ENCODE data around the gene TFF3.

Gene TFF3

GRCh38 chr21:42276526-42277154, 38.6 kb downstream of the TFF3 start:
- DNase-seq (ENCODE audit: extremely low spot score), result no peak
- TF ChIP-seq ARNT (IDR thresholded peaks at IDR 0.05) (no peak), TARDBP (IDR thresholded peaks at IDR 0.05) (no peak), HDGF (IDR thresholded peaks at IDR 0.05; ENCODE audit: borderline replicate concordance) (no peak), FOXA1 (IDR thresholded peaks at IDR 0.05) (no peak), BHLHE40 (IDR thresholded peaks at IDR 0.05; ENCODE audit: borderline replicate concordance) (no peak), NFRKB (IDR thresholded peaks at IDR 0.05) (no peak), CTBP1 (IDR thresholded peaks at IDR 0.05; ENCODE audit: borderline replicate concordance) (no peak), ELF4 (IDR thresholded peaks at IDR 0.05) (no peak), PKNOX1 (IDR thresholded peaks at IDR 0.05) (no peak), L3MBTL2 (conservative IDR thresholded peaks at IDR 0.05) (no peak), FOXK2 (IDR thresholded peaks at IDR 0.05) (no peak), ZNF384 (IDR thresholded peaks at IDR 0.05) (no peak), FOXM1 (IDR thresholded peaks at IDR 0.05; ENCODE audit: borderline replicate concordance) (no peak)
- ChIA-PET POLR2A (no interaction called here), CTCF (no interaction called here)

- TF ChIP-seq PKNOX1 (IDR thresholded peaks at IDR 0.05), result no peak
- no peak for TF ChIP-seq SUZ12 (IDR thresholded peaks at IDR 0.05)
- TF ChIP-seq ZNF384 (IDR thresholded peaks at IDR 0.05), result no peak
- no peak for TF ChIP-seq LEF1 (IDR thresholded peaks at IDR 0.05; ENCODE audit: borderline replicate concordance)
- no peak for TF ChIP-seq FOXK2 (IDR thresholded peaks at IDR 0.05)
- no peak for TF ChIP-seq ELF4 (IDR thresholded peaks at IDR 0.05)
- TF ChIP-seq FOXA1 (IDR thresholded peaks at IDR 0.05), result no peak
- no peak for TF ChIP-seq TARDBP (IDR thresholded peaks at IDR 0.05)
- TF ChIP-seq HDGF (IDR thresholded peaks at IDR 0.05; ENCODE audit: borderline replicate concordance), result no peak
- no peak for TF ChIP-seq NFRKB (IDR thresholded peaks at IDR 0.05)
- no peak for TF ChIP-seq BHLHE40 (IDR thresholded peaks at IDR 0.05; ENCODE audit: borderline replicate concordance)
- TF ChIP-seq FOXM1 (IDR thresholded peaks at IDR 0.05; ENCODE audit: borderline replicate concordance), result no peak
- no peak for TF ChIP-seq SP1 (IDR thresholded peaks at IDR 0.05)
- TF ChIP-seq L3MBTL2 (conservative IDR thresholded peaks at IDR 0.05), result no peak
- no peak for TF ChIP-seq CTBP1 (IDR thresholded peaks at IDR 0.05; ENCODE audit: borderline replicate concordance)
- TF ChIP-seq ARNT (IDR thresholded peaks at IDR 0.05), result no peak
- ChIA-PET POLR2A (no interaction called here), CTCF (interaction anchor here (1.1 kb wide), 1 partner anchor 17 kb away, joined by 3 read pairs; no protein-coding TSS in a partner anchor)
- DNase-seq (ENCODE audit: extremely low spot score), result no peak
Observed at GRCh38 chr21:42276076-42276475, 39.1 kb downstream of the TFF3 start.

- no peak for DNase-seq (ENCODE audit: extremely low spot score)
- ChIA-PET CTCF (interaction anchor here (1.5 to 1.7 kb wide), 2 partner anchors 14 kb away, joined by 3 to 7 read pairs; no protein-coding TSS in a partner anchor), POLR2A (no interaction called here)
- TF ChIP-seq ARNT (IDR thresholded peaks at IDR 0.05), result no peak
- no peak for TF ChIP-seq SP1 (IDR thresholded peaks at IDR 0.05)
- TF ChIP-seq FOXK2 (IDR thresholded peaks at IDR 0.05), result no peak
- TF ChIP-seq ELF4 (IDR thresholded peaks at IDR 0.05), result no peak
- TF ChIP-seq PKNOX1 (IDR thresholded peaks at IDR 0.05), result no peak
Observed at GRCh38 chr21:42272984-42273600, 42.1 kb downstream of the TFF3 start.

GRCh38 chr21:42272109-42272962, 42.9 kb downstream of the TFF3 start:
- no peak for TF ChIP-seq PKNOX1 (IDR thresholded peaks at IDR 0.05)
- TF ChIP-seq NFRKB (IDR thresholded peaks at IDR 0.05), result no peak
- no peak for TF ChIP-seq TARDBP (IDR thresholded peaks at IDR 0.05)
- no peak for TF ChIP-seq SP1 (IDR thresholded peaks at IDR 0.05)
- no peak for TF ChIP-seq FOXA1 (IDR thresholded peaks at IDR 0.05)
- TF ChIP-seq FOXK2 (IDR thresholded peaks at IDR 0.05), result no peak
- TF ChIP-seq SUZ12 (IDR thresholded peaks at IDR 0.05), result no peak
- no peak for TF ChIP-seq CTBP1 (IDR thresholded peaks at IDR 0.05; ENCODE audit: borderline replicate concordance)
- no peak for TF ChIP-seq HDGF (IDR thresholded peaks at IDR 0.05; ENCODE audit: borderline replicate concordance)
- no peak for TF ChIP-seq ELF4 (IDR thresholded peaks at IDR 0.05)
- no peak for TF ChIP-seq BHLHE40 (IDR thresholded peaks at IDR 0.05; ENCODE audit: borderline replicate concordance)
- no peak for TF ChIP-seq ARNT (IDR thresholded peaks at IDR 0.05)
- no peak for TF ChIP-seq ZNF384 (IDR thresholded peaks at IDR 0.05)
- no peak for TF ChIP-seq FOXM1 (IDR thresholded peaks at IDR 0.05; ENCODE audit: borderline replicate concordance)
- ChIA-PET CTCF (interaction anchor here (1.7 kb wide), 1 partner anchor 14 kb away, joined by 7 read pairs; no protein-coding TSS in a partner anchor), POLR2A (no interaction called here)
- no peak for DNase-seq (ENCODE audit: extremely low spot score)

- ChIA-PET CTCF (no interaction called here), POLR2A (no interaction called here)
- no peak for DNase-seq (ENCODE audit: extremely low spot score)
- TF ChIP-seq BHLHE40 (IDR thresholded peaks at IDR 0.05; ENCODE audit: borderline replicate concordance) (no peak), SUZ12 (IDR thresholded peaks at IDR 0.05) (no peak), FOXA1 (IDR thresholded peaks at IDR 0.05) (no peak), TARDBP (IDR thresholded peaks at IDR 0.05) (no peak), LEF1 (IDR thresholded peaks at IDR 0.05; ENCODE audit: borderline replicate concordance) (no peak), L3MBTL2 (conservative IDR thresholded peaks at IDR 0.05) (no peak), ZNF384 (IDR thresholded peaks at IDR 0.05) (no peak), PKNOX1 (IDR thresholded peaks at IDR 0.05) (no peak)
Observed at GRCh38 chr21:42271065-42271464, 44.1 kb downstream of the TFF3 start.

All from HEK293T (cell line).